ENCODE results near the gene SLC12A7. TPM values are rescaled to one million over a fixed set of nuclear protein-coding genes. Genes with fewer than 3 reads are reported as not detected.

SLC12A7 gene
- total RNA-seq, 2 donors from 2014 or later, result 18.4 to 34.6 TPM

- H3K27ac ChIP-seq, result no peak overlapping the region
- ATAC-seq (ENCODE audit: insufficient number of reproducible peaks, low FRiP score, low read depth) (no peak), DNase-seq (ENCODE audit: low spot score) (no peak)
- H3K4me3 ChIP-seq, result no peak overlapping the region
- no peaks in the 10 kb centered on the region for H3K4me1 ChIP-seq (ENCODE audit: control insufficient read depth in 1 of 2, low read depth in 2 of 2)
- TF ChIP-seq CTCF (IDR thresholded peaks at IDR 0.05), result no peak
- H3K36me3 ChIP-seq, result no peaks in the 10 kb centered on the region
- H3K9me3 ChIP-seq, result no peaks in the 10 kb centered on the region
- no peaks in the 10 kb centered on the region for H3K27me3 ChIP-seq (replicated peaks; ENCODE audit: insufficient read depth)
These were observed 62.7 kb downstream of the SLC12A7 start for GRCh38 chr5:1048861-1049838.

GRCh38 chr5:1048162-1048721 lies 63.6 kb downstream of the SLC12A7 start:
- Histone ChIP-seq H3K27me3 (replicated peaks; ENCODE audit: insufficient read depth) (no peaks in the 10 kb centered on the region), H3K4me1 (ENCODE audit: control insufficient read depth in 1 of 2, low read depth in 2 of 2) (no peaks in the 10 kb centered on the region), H3K9me3 (no peaks in the 10 kb centered on the region), H3K4me3 (no peak overlapping the region), H3K36me3 (no peaks in the 10 kb centered on the region), H3K27ac (no peak overlapping the region)
- no peak for TF ChIP-seq CTCF (IDR thresholded peaks at IDR 0.05)
- no peak for ATAC-seq (ENCODE audit: insufficient number of reproducible peaks, low FRiP score, low read depth)
- no peak for DNase-seq (ENCODE audit: low spot score)

GRCh38 chr5:1047332-1047965 lies 64.4 kb downstream of the SLC12A7 start:
- H3K4me3 ChIP-seq, result no peak overlapping the region
- H3K27ac ChIP-seq, result no peak overlapping the region
- no peaks in the 10 kb centered on the region for H3K9me3 ChIP-seq
- H3K27me3 ChIP-seq (replicated peaks; ENCODE audit: insufficient read depth), result no peaks in the 10 kb centered on the region
- no peak for ATAC-seq (ENCODE audit: insufficient number of reproducible peaks, low FRiP score, low read depth)
- no peak for DNase-seq (ENCODE audit: low spot score)
- no peaks in the 10 kb centered on the region for H3K4me1 ChIP-seq (ENCODE audit: control insufficient read depth in 1 of 2, low read depth in 2 of 2)
- TF ChIP-seq CTCF (IDR thresholded peaks at IDR 0.05), result no peak
- H3K36me3 ChIP-seq, result no peaks in the 10 kb centered on the region

- TF ChIP-seq CTCF (IDR thresholded peaks at IDR 0.05), result no peak
- DNase-seq (ENCODE audit: low spot score) (no peak), ATAC-seq (ENCODE audit: insufficient number of reproducible peaks, low FRiP score, low read depth) (no peak)
- no peaks in the 10 kb centered on the region for H3K27me3 ChIP-seq (replicated peaks; ENCODE audit: insufficient read depth)
- H3K4me1 ChIP-seq (ENCODE audit: control insufficient read depth in 1 of 2, low read depth in 2 of 2), result no peaks in the 10 kb centered on the region
- H3K9me3 ChIP-seq, result no peaks in the 10 kb centered on the region
- no peak overlapping the region for H3K27ac ChIP-seq
- H3K36me3 ChIP-seq, result no peaks in the 10 kb centered on the region
- no peak overlapping the region for H3K4me3 ChIP-seq
These were observed 65.8 kb downstream of the SLC12A7 start for GRCh38 chr5:1045960-1046560.

- no peak overlapping the region for H3K4me3 ChIP-seq
- ATAC-seq (ENCODE audit: insufficient number of reproducible peaks, low FRiP score, low read depth), result no peak
- TF ChIP-seq CTCF (IDR thresholded peaks at IDR 0.05), result no peak
- no peak overlapping the region for H3K27ac ChIP-seq
- DNase-seq (ENCODE audit: low spot score), result no peak
- H3K27me3 ChIP-seq (replicated peaks; ENCODE audit: insufficient read depth), result no peaks in the 10 kb centered on the region
- no peaks in the 10 kb centered on the region for H3K9me3 ChIP-seq
- H3K36me3 ChIP-seq, result no peaks in the 10 kb centered on the region
- H3K4me1 ChIP-seq (ENCODE audit: control insufficient read depth in 1 of 2, low read depth in 2 of 2), result no peaks in the 10 kb centered on the region
These were observed 67.7 kb downstream of the SLC12A7 start for GRCh38 chr5:1044117-1044516.
